PC-9 (cell line): ENCODE results near the gene PPP2R5B. TPM values are rescaled to one million over a fixed set of nuclear protein-coding genes. Genes with fewer than 3 reads are reported as not detected.

ENCODE experiments used
- BruUV-seq: library from RNA; stranded (reverse); fragments of 400-500 nt; replicated peaks from 2 replicates; lab custom pipeline; 2021; lab: Mats Ljungman, UMichigan
- CTCF ChIA-PET: fragments of 300-600 bp; sonication (Branson Sonifier 250); formaldehyde crosslinking; loops from one replicate; lab custom pipeline; 2022; ENCODE audit warnings: antibody characterized with exemption; lab: Charles Lee
- POLR2A ChIA-PET: fragments of 300-600 bp; sonication (Branson Sonifier 250); formaldehyde crosslinking; loops from one replicate; lab custom pipeline; 2022; ENCODE audit warnings: antibody characterized with exemption; ENCODE audit not compliant: unreplicated experiment; lab: Charles Lee
- DNase-seq, 2 experiments: peaks; one replicate each; pipeline versions ENCODE4 v3.0.0 to v3.0.0-alpha.2; 2015 to 2022; ENCODE audit warnings: mixed read lengths in 1 of 2
- H2AFZ ChIP-seq: fragments of 200-600 bp; sonication (generic); 2 replicates; pipeline ENCODE4 v1.8.1; 2017; ENCODE audit warnings: antibody characterized with exemption
- H3F3A ChIP-seq: fragments of 200-600 bp; sonication (generic); 2 replicates; pipeline ENCODE4 v1.8.1; 2017; ENCODE audit warnings: antibody characterized with exemption, mild to moderate bottlenecking, low read depth; ENCODE audit not compliant: insufficient read depth
- H3K27ac ChIP-seq: fragments of 200-600 bp; sonication (generic); 2 replicates; pipeline ENCODE4 v1.6.1; 2016; ENCODE audit warnings: mixed run types
- H3K27me3 ChIP-seq: fragments of 200-600 bp; sonication (generic); 2 replicates; pipeline ENCODE4 v1.6.1; 2016; ENCODE audit warnings: low read depth, mixed run types; ENCODE audit not compliant: insufficient read depth
- H3K36me3 ChIP-seq: fragments of 200-600 bp; sonication (generic); 2 replicates; pipeline ENCODE4 v1.6.1; 2016; ENCODE audit warnings: low read depth, mixed run types
- H3K4me1 ChIP-seq: fragments of 200-600 bp; sonication (generic); replicated peaks from 2 replicates; pipeline ENCODE4 v1.6.1; 2016; ENCODE audit warnings: mixed run types; ENCODE audit not compliant: insufficient read depth
- H3K4me2 ChIP-seq: fragments of 200-600 bp; sonication (generic); 2 replicates; pipeline ENCODE4 v1.6.1; 2017; ENCODE audit warnings: mixed run types
- H3K4me3 ChIP-seq: fragments of 200-600 bp; sonication (generic); 2 replicates; pipeline ENCODE4 v1.6.1; 2016; ENCODE audit warnings: mixed run types
- H3K79me2 ChIP-seq: fragments of 200-600 bp; sonication (generic); 2 replicates; pipeline ENCODE4 v1.6.1; 2017; ENCODE audit warnings: low read depth, mixed run types
- H3K9me2 ChIP-seq: fragments of 200-600 bp; sonication (generic); 2 replicates; pipeline ENCODE4 v1.8.1; 2017; ENCODE audit warnings: mild to moderate bottlenecking; ENCODE audit not compliant: insufficient read depth
- H3K9me3 ChIP-seq: fragments of 200-600 bp; sonication (generic); 2 replicates; pipeline ENCODE4 v1.8.1; 2016; ENCODE audit warnings: low read depth; ENCODE audit not compliant: insufficient read depth
- H4K20me1 ChIP-seq: fragments of 200-600 bp; sonication (generic); 2 replicates; pipeline ENCODE4 v1.8.1; 2017; ENCODE audit not compliant: insufficient read depth
- CTCF ChIP-seq: fragments of 200-600 bp; sonication (generic); conservative IDR thresholded peaks from 2 replicates; pipeline ENCODE4 v1.6.1; 2017; ENCODE audit warnings: mixed run types, antibody characterized with exemption, mild to moderate bottlenecking, moderate library complexity
- EZH2 ChIP-seq: fragments of 200-600 bp; sonication (generic); IDR thresholded peaks from 2 replicates; pipeline ENCODE4 v1.8.0; 2017; ENCODE audit warnings: antibody characterized with exemption, low read depth
- intact Hi-C: fragments of 100-400 bp; cut with micrococcal nuclease; formaldehyde crosslinking; loops from one replicate; pipeline ENCODE4 v1.10.0; 2022; ENCODE audit not compliant: unreplicated experiment
- total RNA-seq: library from RNA; stranded (reverse); gene quantifications from 2 replicates; pipeline ENCODE4 v1.2.3, GENCODE V29; 2021

Gene PPP2R5B
- total RNA-seq, 1 experiment from 2014 or later: 13.7 TPM

DNA sequence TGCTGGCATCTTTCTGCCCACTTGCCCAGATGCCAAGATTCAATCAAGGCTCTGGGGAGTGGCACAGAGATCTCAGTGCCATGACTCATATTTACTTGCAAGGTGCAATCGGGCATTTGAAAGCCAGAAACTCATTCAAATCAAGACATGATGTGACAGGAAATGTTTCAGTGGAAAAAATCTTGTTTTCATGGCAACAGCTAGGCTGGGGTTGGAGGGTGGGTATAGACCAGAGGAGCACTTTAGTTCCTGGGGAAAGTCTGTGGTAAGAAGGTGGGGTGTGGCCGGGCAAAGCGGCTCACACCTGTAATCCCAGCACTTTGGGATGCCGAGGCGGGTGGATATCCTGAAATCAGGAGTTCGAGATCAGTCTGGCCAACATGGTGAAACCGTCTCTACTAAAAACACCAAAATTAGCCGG lies 46.3 kb downstream of the PPP2R5B start:
- BruUV-seq: no TSS peak
- POLR2A ChIA-PET: interaction anchor here (0.6 kb wide), 1 partner anchor 45 kb away, joined by 30 read pairs; no protein-coding TSS in a partner anchor
- H3K4me2 ChIP-seq: peak overlapping the region; percentile 75
- peak; percentile 79 to 98 for DNase-seq
- intact Hi-C loops: loop anchor here (1.0 to 2.0 kb wide), 3 partner anchors 36 to 54 kb away; partner anchors contain the start of genes ATG2A and PPP2R5B
- H3K27me3 ChIP-seq: no peaks in the 10 kb centered on the region
- no peak overlapping the region for H2AFZ ChIP-seq
- no peaks in the 10 kb centered on the region for H3K36me3 ChIP-seq
- CTCF ChIA-PET: interaction anchor here (0.7 kb wide), 1 partner anchor 475 kb away, joined by 3 read pairs; no protein-coding TSS in a partner anchor
- H3K9me2 ChIP-seq: no peaks in the 10 kb centered on the region
- H4K20me1 ChIP-seq: no peaks in the 10 kb centered on the region
- TF ChIP-seq CTCF (no peak), EZH2 (no peak)
- peak overlapping the region; percentile 95 for H3K27ac ChIP-seq
- H3K79me2 ChIP-seq: no peaks in the 10 kb centered on the region
- no peak overlapping the region; the same call in 1 of the 2 replicates for H3K4me3 ChIP-seq
- H3F3A ChIP-seq: peaks cover 28% of the 10 kb centered on the region
- no peaks in the 10 kb centered on the region for H3K9me3 ChIP-seq
- peaks cover 26% of the 10 kb centered on the region for H3K4me1 ChIP-seq

DNA sequence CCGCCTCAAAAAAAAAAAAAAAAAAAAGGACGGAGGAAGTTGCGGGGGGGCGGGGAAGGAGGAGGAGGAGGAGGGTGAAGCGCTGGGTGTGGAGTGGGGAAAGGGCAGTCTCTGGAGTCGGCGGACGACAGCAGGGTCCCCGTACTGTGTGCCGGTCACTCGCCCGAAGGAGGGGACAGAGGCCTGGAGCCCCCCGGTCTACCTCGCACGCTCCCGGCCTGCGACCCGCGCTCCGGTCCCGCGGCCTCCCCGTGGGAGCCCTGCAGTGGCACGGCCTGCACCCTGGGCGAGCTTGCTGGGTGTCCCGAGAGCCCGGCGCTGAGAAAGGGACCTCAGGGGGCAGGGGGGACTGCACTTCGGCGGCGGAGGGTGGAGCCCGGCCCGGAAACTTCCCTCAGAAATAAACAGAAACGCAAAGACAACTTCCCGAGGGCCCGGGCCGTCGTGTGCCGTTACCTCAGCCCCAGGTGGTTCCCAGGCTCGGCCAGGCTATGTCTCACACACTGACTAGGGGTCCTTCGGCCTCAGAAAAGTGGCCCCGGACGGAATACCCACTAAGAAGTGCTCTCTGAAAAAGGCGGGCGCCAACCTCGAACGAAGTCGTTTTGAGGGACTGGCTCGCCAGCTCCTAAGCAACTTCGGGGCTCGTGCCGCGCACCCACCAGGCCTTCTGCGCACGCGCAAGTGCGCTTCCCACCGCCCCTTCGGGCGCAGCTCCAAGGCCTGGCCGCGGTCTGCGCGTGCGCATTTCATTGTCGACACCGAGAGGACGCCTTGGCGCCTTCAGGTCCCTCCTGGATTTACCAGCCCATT lies 47.1 kb downstream of the PPP2R5B start, which contains the start of gene MAJIN:
TSS of gene MAJIN (minus strand) at position 688 of the 813 bp plus-strand sequence. CDS start 12,703 bp downstream, outside the sequence.
- ChIA-PET POLR2A (interaction anchor here (0.6 to 1.0 kb wide), 6 partner anchors 20 to 117 kb away, joined by 3 to 30 read pairs (median 4); partner anchors contain the start of gene SAC3D1), CTCF (interaction anchor here (0.5 to 1.0 kb wide), 2 partner anchors 84 to 239 kb away, joined by 3 to 6 read pairs; no protein-coding TSS in a partner anchor)
- Histone ChIP-seq H3K27me3 (0 out of 2 replicates have a peak, but pooled peaks cover under 1% of the 10 kb centered on the region), H3K79me2 (no peaks in the 10 kb centered on the region), H3K27ac (peak within 1 kb of the TSS; percentile 95), H3K9me2 (no peaks in the 10 kb centered on the region), H3K4me2 (peak within 1 kb of the TSS; percentile 75), H3K4me1 (peaks cover 26% of the 10 kb centered on the region), H3K4me3 (peak within 1 kb of the TSS; percentile 52; the same call in 1 of the 2 replicates), H3K9me3 (no peaks in the 10 kb centered on the region), H2AFZ (peak within 1 kb of the TSS; percentile 64), H3K36me3 (no peaks in the 10 kb centered on the region), H3F3A (peaks cover 28% of the 10 kb centered on the region), H4K20me1 (no peaks in the 10 kb centered on the region)
- intact Hi-C loops: loop anchor here (2.0 kb wide), 2 partner anchors 35 to 55 kb away; partner anchors contain the start of gene ATG2A
- peak; percentile 66 to 93 for DNase-seq
- no peak for TF ChIP-seq CTCF
- TF ChIP-seq EZH2: no peak
- BruUV-seq: TSS peak; percentile 64

GRCh38 chr11:64974124-64974523 lies 49.6 kb downstream of the PPP2R5B start:
- intact Hi-C loops: no loop called here
- no peaks in the 10 kb centered on the region for H3K9me2 ChIP-seq
- no peaks in the 10 kb centered on the region for H4K20me1 ChIP-seq
- H2AFZ ChIP-seq: no peak overlapping the region
- BruUV-seq: no TSS peak
- no peak overlapping the region for H3K4me3 ChIP-seq
- TF ChIP-seq EZH2 (no peak), CTCF (no peak)
- ChIA-PET POLR2A (interaction anchor here (0.6 kb wide), 1 partner anchor 363 kb away, joined by 4 read pairs; no protein-coding TSS in a partner anchor), CTCF (interaction anchor here (0.5 to 0.7 kb wide), 2 partner anchors 13 to 144 kb away, joined by 4 to 13 read pairs; no protein-coding TSS in a partner anchor)
- H3K9me3 ChIP-seq: no peaks in the 10 kb centered on the region
- H3K79me2 ChIP-seq: no peaks in the 10 kb centered on the region
- DNase-seq: no peak
- no peak overlapping the region for H3K4me2 ChIP-seq
- peaks cover 21% of the 10 kb centered on the region for H3F3A ChIP-seq
- H3K36me3 ChIP-seq: no peaks in the 10 kb centered on the region
- 0 out of 2 replicates have a peak, but pooled peaks cover 3% of the 10 kb centered on the region for H3K27me3 ChIP-seq
- peaks cover 20% of the 10 kb centered on the region for H3K4me1 ChIP-seq
- no peak overlapping the region for H3K27ac ChIP-seq
